Psoas muscle (tissue), 8 donors: ENCODE data around the gene TRIM44. TPM values are rescaled to one million over a fixed set of nuclear protein-coding genes. Genes with fewer than 3 reads are reported as not detected.

Experiments
- ATAC-seq, 4 donors: fragments of 200-7000 bp; cut with Tn5 transposase; one replicate each; pipeline ENCODE4 v1.9.1; 2020; ENCODE audit warnings: moderate library complexity in 3 of 4, mild to moderate bottlenecking in 2 of 4
- DNase-seq, 2 donors: peaks; one replicate each; pipeline ENCODE4 v3.0.0-alpha.2; 2020
- H3K27ac ChIP-seq: fragments of 200-600 bp; one replicate; pipeline ENCODE4 v1.8.0; 2022
- H3K27me3 ChIP-seq, 3 donors: fragments of 200-600 bp in 1 of 3; one replicate each; pipeline versions ENCODE4 v1.6.1 to v1.8.0; 2013 to 2022; ENCODE audit warnings: low read length in 2 of 3, mild to moderate bottlenecking in 2 of 3, moderate library complexity in 1 of 3; ENCODE audit not compliant: insufficient read depth in 3 of 3
- H3K36me3 ChIP-seq, 2 donors: fragments of 200-600 bp in 1 of 2; one replicate each; pipeline versions ENCODE4 v1.6.1 to v1.8.0; 2013 to 2022; ENCODE audit warnings: low read depth in 1 of 2, mild to moderate bottlenecking in 1 of 2, moderate library complexity in 1 of 2; ENCODE audit not compliant: insufficient read depth in 1 of 2
- H3K4me1 ChIP-seq: fragments of 200-600 bp; one replicate; pipeline ENCODE4 v1.8.0; 2022
- H3K4me3 ChIP-seq: fragments of 200-600 bp; one replicate; pipeline ENCODE4 v1.8.0; 2022; ENCODE audit warnings: mild to moderate bottlenecking
- H3K9me3 ChIP-seq: fragments of 200-600 bp; one replicate; pipeline ENCODE4 v1.8.0; 2022
- WGBS, 3 donors: extraction: QIAGEN DNeasy Blood & Tissue Kit; methylation state at CpG; one replicate each; pipeline versions ENCODE4 v1.1.6 to v1.1.7; 2013; 5-methylcytosine and 5-hydroxymethylcytosine counted together
- intact Hi-C, 2 donors: fragments of 100-400 bp; cut with DNase I; formaldehyde crosslinking; loops; one replicate each; pipeline versions ENCODE4 v1.11.0 to v1.14.2; 2022
- long read RNA-seq, 2 donors: library from polyadenylated mRNA; unstranded; transcript quantifications; one replicate each; pipeline ENCODE4 v2.0.0, GENCODE V29; 2021
- polyA plus RNA-seq, 3 donors: library from polyadenylated mRNA; stranded (reverse); fragments of 200-250 nt; gene quantifications; one replicate each; pipeline ENCODE4 v1.2.3, GENCODE V29; 2013
- total RNA-seq, 4 donors: library from RNA; stranded (reverse); fragmentation: NEBNext Ultra II Directional in 2 of 4; extraction: Animal tissue kit (Norgen Biotek cat#: 25700) in 2 of 4; gene quantifications; one replicate each; pipeline versions ENCODE4 v1.2.1 to v1.2.4, GENCODE V29; 2021 to 2023
- TF ChIP-seq, protein P1 (sequence below): fragments of 200-600 bp; IDR thresholded peaks from one replicate; pipeline ENCODE4 v1.8.0; 2022; ENCODE audit warnings: antibody characterized with exemption
- donor health status: healthy with polysubstance abuse.
- donor health status: DM: no; HTN: no; CAD: no; lungs with moderate emphysema.
- donor health status: Bipolar disorder and iron deficiency.
- donor health status: healthy.
- donor health status: DM: yes; HTN: yes; CAD: no.
- donor health status: DM: no; HTN: no; CAD: no.
- donor health status: DM: no; HTN: no; CAD: no.
- donor health status: DM: yes; HTN: yes; CAD: no.

Gene TRIM44, protein sequence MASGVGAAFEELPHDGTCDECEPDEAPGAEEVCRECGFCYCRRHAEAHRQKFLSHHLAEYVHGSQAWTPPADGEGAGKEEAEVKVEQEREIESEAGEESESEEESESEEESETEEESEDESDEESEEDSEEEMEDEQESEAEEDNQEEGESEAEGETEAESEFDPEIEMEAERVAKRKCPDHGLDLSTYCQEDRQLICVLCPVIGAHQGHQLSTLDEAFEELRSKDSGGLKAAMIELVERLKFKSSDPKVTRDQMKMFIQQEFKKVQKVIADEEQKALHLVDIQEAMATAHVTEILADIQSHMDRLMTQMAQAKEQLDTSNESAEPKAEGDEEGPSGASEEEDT
- total RNA-seq (10 to 100 TPM; 34.0 to 46.8 (median 41.9) TPM), polyA plus RNA-seq (10 to 100 TPM in 2 of 3 donors, 1 to 10 TPM in 1; 6.8 to 32.2 (median 32.0) TPM)
- long read RNA-seq, donor 1, full-length matches to known transcripts, result 79 of 97 reads
- long read RNA-seq, donor 1, partial matches to known transcripts, result 2 of 97 reads
- long read RNA-seq, donor 1, other reads (novel, unspliced or antisense), result 16 of 97 reads
- long read RNA-seq, donor 2, full-length matches to known transcripts, result 105 of 142 reads
- long read RNA-seq, donor 2, partial matches to known transcripts, result 6 of 142 reads
- long read RNA-seq, donor 2, other reads (novel, unspliced or antisense), result 31 of 142 reads

DNA sequence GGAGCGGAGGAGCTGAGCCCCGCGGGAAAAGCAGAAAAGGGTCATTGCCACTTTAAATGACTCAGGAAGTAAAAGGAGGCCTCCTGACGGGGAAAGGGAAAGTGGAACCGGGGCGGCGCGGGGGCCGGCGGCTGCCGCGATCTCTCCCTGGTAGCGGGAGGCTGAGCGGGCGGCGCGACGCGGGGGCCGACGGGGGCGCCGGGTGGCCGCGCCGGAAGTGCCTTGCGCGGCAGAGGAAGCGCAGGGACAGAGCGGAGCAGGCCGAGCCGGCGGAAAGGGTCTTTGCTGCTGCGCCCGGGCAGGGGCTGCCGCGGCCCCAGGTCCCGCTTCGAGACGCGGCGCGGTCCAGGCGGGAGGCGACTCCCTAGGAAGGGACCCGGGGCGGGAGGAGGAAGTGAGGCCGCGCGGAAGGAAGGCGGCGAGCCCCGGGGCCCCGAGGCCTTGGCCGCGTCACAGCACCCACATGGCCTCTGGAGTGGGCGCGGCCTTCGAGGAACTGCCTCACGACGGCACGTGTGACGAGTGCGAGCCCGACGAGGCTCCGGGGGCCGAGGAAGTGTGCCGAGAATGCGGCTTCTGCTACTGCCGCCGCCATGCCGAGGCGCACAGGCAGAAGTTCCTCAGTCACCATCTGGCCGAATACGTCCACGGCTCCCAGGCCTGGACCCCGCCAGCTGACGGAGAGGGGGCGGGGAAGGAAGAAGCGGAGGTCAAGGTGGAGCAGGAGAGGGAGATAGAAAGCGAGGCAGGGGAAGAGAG lies at the start of gene TRIM44:
Gene TRIM44 (plus strand): TSS at position 127 of the 759 bp plus-strand sequence. CDS start 337 bp downstream, at position 464.
- H3K9me3 ChIP-seq, result peaks cover 7% of the 10 kb centered on the region
- H3K4me3 ChIP-seq, result peak within 1 kb of the TSS; percentile 82
- ATAC-seq, result peak; percentile 95 to 96 (median 95)
- peak within 1 kb of the TSS; percentile 98 for H3K27ac ChIP-seq
- H3K27me3 ChIP-seq, result no peaks in the 10 kb centered on the region
- no peaks in the 10 kb centered on the region for H3K36me3 ChIP-seq
- intact Hi-C loops, result loop anchor here in 1 of 2 donors (2.0 kb wide), 1 partner anchor 44 kb away; the partner anchor contains the start of gene FJX1
- TF ChIP-seq, protein P1, sequence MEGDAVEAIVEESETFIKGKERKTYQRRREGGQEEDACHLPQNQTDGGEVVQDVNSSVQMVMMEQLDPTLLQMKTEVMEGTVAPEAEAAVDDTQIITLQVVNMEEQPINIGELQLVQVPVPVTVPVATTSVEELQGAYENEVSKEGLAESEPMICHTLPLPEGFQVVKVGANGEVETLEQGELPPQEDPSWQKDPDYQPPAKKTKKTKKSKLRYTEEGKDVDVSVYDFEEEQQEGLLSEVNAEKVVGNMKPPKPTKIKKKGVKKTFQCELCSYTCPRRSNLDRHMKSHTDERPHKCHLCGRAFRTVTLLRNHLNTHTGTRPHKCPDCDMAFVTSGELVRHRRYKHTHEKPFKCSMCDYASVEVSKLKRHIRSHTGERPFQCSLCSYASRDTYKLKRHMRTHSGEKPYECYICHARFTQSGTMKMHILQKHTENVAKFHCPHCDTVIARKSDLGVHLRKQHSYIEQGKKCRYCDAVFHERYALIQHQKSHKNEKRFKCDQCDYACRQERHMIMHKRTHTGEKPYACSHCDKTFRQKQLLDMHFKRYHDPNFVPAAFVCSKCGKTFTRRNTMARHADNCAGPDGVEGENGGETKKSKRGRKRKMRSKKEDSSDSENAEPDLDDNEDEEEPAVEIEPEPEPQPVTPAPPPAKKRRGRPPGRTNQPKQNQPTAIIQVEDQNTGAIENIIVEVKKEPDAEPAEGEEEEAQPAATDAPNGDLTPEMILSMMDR, result no peak
- WGBS, 3 donors, result 2 to 3% (median 2%) methylated on average over 61 to 82 of the region's 82 CpGs
- H3K4me1 ChIP-seq, result peaks cover 10% of the 10 kb centered on the region
- DNase-seq, result peak; percentile 87 to 92

DNA sequence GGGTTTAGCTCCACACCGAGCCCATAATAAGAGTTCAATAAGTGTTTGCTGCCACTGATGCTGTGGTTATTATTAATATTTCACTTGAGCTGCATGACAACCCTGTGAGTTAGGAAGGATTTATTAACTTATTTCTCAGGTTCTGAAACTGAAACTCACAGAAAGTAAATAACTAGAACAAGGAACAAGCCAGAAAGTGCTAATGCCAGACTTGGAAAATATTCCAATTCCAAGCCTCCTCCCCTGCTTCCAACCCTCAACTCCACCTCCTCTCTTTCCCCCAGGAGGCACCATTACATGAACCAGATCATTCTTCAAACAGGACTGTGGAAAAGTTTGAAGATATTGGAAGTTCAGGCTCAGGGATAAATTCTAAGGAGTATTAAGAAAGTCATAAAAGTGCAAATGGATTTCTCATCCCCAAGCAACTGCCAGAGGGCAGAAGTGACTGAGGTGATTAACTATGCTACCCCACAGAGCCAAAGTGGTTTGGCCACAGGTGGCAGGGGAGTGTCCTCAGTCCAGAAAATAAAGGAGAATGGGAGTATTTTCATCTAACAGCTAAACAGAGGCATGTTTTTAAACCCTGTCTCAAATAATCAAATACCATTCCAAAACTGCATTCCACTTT lies 47.5 kb upstream of the TRIM44 start:
- no peak for ATAC-seq
- intact Hi-C loops, result loop anchor here (5.0 to 10.0 kb wide), 7 partner anchors 180 to 877 kb away; no protein-coding TSS in a partner anchor
- 56 to 66% (median 64%) methylated on average over 1 of the region's 1 CpG for WGBS, 3 donors

DNA sequence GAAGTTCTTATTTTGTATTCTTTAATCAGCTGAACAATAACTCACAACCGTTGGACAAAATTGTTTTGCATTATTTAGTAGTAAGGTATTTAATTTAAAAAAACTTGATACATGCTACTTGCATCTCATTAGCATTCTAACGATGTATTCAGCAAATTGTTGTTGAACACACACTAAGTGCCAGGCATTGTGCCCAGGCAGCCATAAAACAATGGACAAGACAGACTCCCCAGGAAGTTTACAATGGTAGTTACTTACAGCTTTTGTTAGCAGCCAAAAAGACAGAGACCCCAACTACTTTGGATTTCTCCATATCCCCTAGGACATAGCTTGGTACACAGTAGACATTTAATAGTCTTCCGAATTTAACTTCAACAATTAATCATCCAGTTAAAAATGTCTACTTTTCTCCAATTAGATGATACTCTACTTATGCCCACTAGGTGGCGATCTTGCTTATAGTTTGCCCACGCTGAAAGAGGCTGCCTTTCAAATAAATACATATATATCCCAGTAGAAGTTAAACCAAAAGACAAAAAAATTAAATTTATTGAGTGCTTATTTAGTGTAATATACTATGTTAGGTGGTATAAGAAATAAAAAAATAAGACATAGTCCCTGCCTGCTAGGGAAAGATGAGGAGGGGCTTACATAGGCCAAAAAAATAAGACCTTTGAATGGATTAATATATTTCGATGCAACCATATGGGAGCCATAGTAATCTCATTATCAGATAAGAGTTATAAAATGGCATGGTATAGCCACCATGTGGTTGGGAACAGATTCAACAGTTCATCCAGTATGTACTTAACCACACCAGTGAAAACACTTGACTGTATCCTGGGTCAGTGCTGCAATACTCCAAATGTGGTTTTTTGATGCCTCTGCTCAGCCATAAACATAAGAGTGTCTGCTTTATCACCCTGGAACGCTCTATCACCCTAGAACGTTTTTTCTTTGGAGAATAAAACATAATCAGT lies 46.4 kb upstream of the TRIM44 start:
- H3K4me3 ChIP-seq, result no peak overlapping the region
- ATAC-seq (peak in 3 of 4 donors; percentile 35 to 53 (median 45)), DNase-seq (no peak)
- WGBS, 3 donors, result 26 to 30% (median 27%) methylated on average over 8 of the region's 8 CpGs
- TF ChIP-seq, protein P1, result peak; percentile 91
- intact Hi-C loops, result loop anchor here (2.0 to 10.0 kb wide), 10 partner anchors 179 to 876 kb away; no protein-coding TSS in a partner anchor
- H3K27me3 ChIP-seq, result peaks cover 0 to 7% (median 0%) of the 10 kb centered on the region in 3 donors
- no peaks in the 10 kb centered on the region for H3K36me3 ChIP-seq
- H3K27ac ChIP-seq, result no peak overlapping the region
- H3K9me3 ChIP-seq, result no peaks in the 10 kb centered on the region
- no peaks in the 10 kb centered on the region for H3K4me1 ChIP-seq

More for the DNA sequence above, 47.5 kb upstream of the TRIM44 start:
- Histone ChIP-seq H3K36me3 (no peaks in the 10 kb centered on the region), H3K9me3 (no peaks in the 10 kb centered on the region), H3K27ac (no peak overlapping the region), H3K27me3 (peaks cover 0 to 3% (median 0%) of the 10 kb centered on the region in 3 donors), H3K4me3 (no peak overlapping the region), H3K4me1 (peaks cover 4% of the 10 kb centered on the region)
- TF ChIP-seq, protein P1, result no peak
- DNase-seq, result no peak
